OCI-LY3 (cell line): Measurements from ENCODE around the gene PROM2.
"Not testable (repeated sequence)": the region's sequence is repeated elsewhere in the genome, so short reads cannot be mapped to it uniquely, and the experiment has no call there.

Experiments used
- H2AFZ ChIP-seq: fragments of 200-600, 300-600 bp; shearing (Covaris generic); 2 replicates; pipeline ENCODE4 v1.6.0; 2014; ENCODE audit warnings: antibody characterized with exemption, low read depth, low read length
- H3K27ac ChIP-seq: fragments of 200-600, 300-600 bp; sonication (generic); 2 replicates; pipeline ENCODE4 v1.5.1; 2014; ENCODE audit warnings: mild to moderate bottlenecking, low read length, moderate library complexity, mixed read lengths
- H3K27me3 ChIP-seq: fragments of 200-600, 300-600 bp; sonication (generic); 2 replicates; pipeline ENCODE4 v1.6.1; 2014; ENCODE audit warnings: low read depth, low read length, mixed read lengths
- H3K36me3 ChIP-seq: fragments of 200-600, 300-600 bp; sonication (generic); replicated peaks from 2 replicates; pipeline ENCODE3; 2014; ENCODE audit warnings: low read depth, low read length, mixed read lengths
- H3K4me1 ChIP-seq: fragments of 300-600, 200-600 bp; sonication (generic); 2 replicates; pipeline ENCODE4 v1.6.1; 2014; ENCODE audit warnings: low read length, mixed read lengths
- H3K4me2 ChIP-seq: fragments of 200-600, 300-600 bp; sonication (generic); 2 replicates; pipeline ENCODE4 v1.6.1; 2014; ENCODE audit warnings: low read length, mixed read lengths
- H3K4me3 ChIP-seq: fragments of 300-600, 200-600 bp; sonication (generic); 2 replicates; pipeline ENCODE4 v1.5.1; 2014; ENCODE audit warnings: antibody characterized with exemption, mild to moderate bottlenecking, low read length, moderate library complexity
- H3K79me2 ChIP-seq: fragments of 300-600, 200-600 bp; shearing (Covaris generic); 2 replicates; pipeline ENCODE4 v1.6.1; 2014; ENCODE audit warnings: mild to moderate bottlenecking, low read length, mixed read lengths
- H3K9ac ChIP-seq: fragments of 300-600, 200-600 bp; shearing (Covaris generic); 2 replicates; pipeline ENCODE4 v1.6.0; 2014; ENCODE audit warnings: mild to moderate bottlenecking, low read length, moderate library complexity
- H3K9me3 ChIP-seq: fragments of 200-600, 300-600 bp; shearing (Covaris generic); 2 replicates; pipeline ENCODE4 v1.6.1; 2014; ENCODE audit warnings: low read length, mixed read lengths; ENCODE audit not compliant: insufficient read depth
- H4K20me1 ChIP-seq: fragments of 200-600, 300-600 bp; sonication (generic); 2 replicates; pipeline ENCODE4 v1.6.1; 2016; ENCODE audit warnings: low read length, mixed read lengths; ENCODE audit not compliant: insufficient read depth
- EZH2phosphoT487 ChIP-seq: fragments of 200-600 bp; shearing (Covaris generic); IDR thresholded peaks from 2 replicates; pipeline ENCODE4 v1.6.1; 2018; ENCODE audit warnings: antibody characterized with exemption, mixed run types, low read depth
- TF ChIP-seq, protein P1 (sequence below): fragments of 200-600, 300-600 bp; sonication (generic); IDR thresholded peaks from 2 replicates; pipeline ENCODE4 v1.5.1; 2014; ENCODE audit warnings: antibody characterized with exemption, low read length, low read depth

Gene PROM2

DNA sequence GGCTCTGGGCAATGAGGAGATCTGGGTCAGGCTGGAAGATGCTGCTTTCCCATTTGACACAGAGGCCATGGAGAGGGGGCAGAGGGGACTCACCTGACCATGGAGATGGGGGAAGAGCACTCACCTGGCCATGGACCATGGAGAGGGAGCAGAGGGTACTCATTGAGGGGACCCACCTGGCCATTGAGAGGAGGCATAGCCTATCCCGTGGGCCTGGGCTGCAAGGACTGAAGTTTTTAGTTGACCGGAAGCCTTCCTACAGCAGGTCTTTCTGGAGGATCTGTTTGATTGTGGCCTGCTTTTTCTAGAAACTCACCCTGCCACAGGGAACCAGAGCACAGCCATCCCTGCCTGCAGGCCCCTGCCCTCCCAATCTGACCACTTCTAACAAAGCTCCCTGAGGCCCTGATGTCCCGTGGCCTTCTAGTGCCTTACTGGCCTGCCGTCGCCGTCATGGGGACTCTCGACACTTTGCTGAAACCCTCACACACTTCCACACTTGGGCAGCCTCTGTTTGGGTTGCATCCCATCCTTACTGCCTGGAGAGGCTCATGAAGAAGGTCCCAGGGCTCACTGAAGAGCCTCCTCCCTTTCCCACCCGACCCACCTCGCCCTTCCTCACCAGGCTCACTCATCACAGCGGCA lies 5.1 kb upstream of the PROM2 start:
- H3K27ac ChIP-seq: no peak overlapping the region
- no peaks in the 10 kb centered on the region for H3K4me1 ChIP-seq
- no peaks in the 10 kb centered on the region for H3K36me3 ChIP-seq
- H3K9ac ChIP-seq: no peak overlapping the region
- H4K20me1 ChIP-seq: no peaks in the 10 kb centered on the region
- H3K9me3 ChIP-seq: no peaks in the 10 kb centered on the region
- H3K4me3 ChIP-seq: no peak overlapping the region
- H3K79me2 ChIP-seq: no peaks in the 10 kb centered on the region
- TF ChIP-seq EZH2phosphoT487: no peak
- no peak overlapping the region for H2AFZ ChIP-seq
- no peaks in the 10 kb centered on the region for H3K27me3 ChIP-seq
- no peak overlapping the region for H3K4me2 ChIP-seq

DNA sequence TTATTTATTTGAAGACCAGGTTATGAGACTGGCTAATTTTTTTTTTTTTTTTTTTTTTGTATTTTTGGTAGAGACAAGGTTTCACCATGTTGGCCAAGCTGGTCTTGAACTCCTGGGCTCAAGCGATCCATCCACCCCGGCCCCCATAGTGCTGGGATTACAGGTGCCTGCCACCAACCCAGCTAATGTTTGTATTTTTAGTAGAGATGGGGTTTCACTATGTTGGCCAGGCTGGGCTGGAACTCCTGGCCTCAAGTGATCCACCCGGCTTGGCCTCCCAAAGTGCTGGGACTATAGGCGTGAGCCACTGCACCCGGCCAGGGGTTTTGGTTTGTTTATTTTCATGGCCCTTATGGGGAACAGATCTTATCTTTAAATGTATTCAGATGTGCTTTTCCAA lies 4.5 kb upstream of the PROM2 start:
- H3K4me3 ChIP-seq, H3K27ac ChIP-seq, H3K4me1 ChIP-seq, H4K20me1 ChIP-seq, H3K4me2 ChIP-seq, H3K9me3 ChIP-seq, H3K9ac ChIP-seq, H3K79me2 ChIP-seq, H3K36me3 ChIP-seq, H3K27me3 ChIP-seq, H2AFZ ChIP-seq: not testable (repeated sequence)

DNA sequence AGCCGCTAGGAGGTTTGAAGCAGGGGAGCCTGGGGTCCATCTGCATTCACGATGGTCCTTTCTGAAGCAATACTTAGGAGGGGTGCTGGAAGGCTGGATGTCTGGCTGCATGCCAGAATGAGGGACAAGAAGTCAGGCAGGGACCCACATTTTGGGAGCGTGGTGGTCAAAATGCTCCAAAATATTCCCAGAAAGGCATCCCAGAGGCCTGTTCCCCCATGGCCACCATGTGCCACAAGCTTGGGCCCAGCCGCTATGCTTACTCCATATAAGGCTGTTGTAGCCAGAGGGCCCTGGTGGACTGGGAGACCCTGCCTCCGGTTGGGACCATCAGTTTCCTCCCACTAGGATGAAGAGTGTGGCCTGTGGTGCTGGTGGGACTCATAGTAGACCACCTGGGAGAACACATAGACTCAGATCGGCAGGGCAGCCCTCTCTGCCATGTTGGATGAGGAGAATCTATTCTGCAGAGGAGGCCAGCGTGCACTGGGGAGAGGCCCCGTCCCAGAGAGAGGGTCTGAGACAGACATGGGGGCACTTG lies 3.6 kb upstream of the PROM2 start:
- Histone ChIP-seq H3K36me3 (no peaks in the 10 kb centered on the region), H3K27me3 (no peaks in the 10 kb centered on the region), H3K27ac (no peak overlapping the region), H3K4me2 (no peak overlapping the region), H3K4me3 (no peak overlapping the region), H4K20me1 (no peaks in the 10 kb centered on the region), H3K4me1 (no peaks in the 10 kb centered on the region), H3K9me3 (no peaks in the 10 kb centered on the region), H2AFZ (no peak overlapping the region), H3K79me2 (no peaks in the 10 kb centered on the region), H3K9ac (no peak overlapping the region)
- TF ChIP-seq EZH2phosphoT487: no peak
- TF ChIP-seq, protein P1, sequence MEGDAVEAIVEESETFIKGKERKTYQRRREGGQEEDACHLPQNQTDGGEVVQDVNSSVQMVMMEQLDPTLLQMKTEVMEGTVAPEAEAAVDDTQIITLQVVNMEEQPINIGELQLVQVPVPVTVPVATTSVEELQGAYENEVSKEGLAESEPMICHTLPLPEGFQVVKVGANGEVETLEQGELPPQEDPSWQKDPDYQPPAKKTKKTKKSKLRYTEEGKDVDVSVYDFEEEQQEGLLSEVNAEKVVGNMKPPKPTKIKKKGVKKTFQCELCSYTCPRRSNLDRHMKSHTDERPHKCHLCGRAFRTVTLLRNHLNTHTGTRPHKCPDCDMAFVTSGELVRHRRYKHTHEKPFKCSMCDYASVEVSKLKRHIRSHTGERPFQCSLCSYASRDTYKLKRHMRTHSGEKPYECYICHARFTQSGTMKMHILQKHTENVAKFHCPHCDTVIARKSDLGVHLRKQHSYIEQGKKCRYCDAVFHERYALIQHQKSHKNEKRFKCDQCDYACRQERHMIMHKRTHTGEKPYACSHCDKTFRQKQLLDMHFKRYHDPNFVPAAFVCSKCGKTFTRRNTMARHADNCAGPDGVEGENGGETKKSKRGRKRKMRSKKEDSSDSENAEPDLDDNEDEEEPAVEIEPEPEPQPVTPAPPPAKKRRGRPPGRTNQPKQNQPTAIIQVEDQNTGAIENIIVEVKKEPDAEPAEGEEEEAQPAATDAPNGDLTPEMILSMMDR: no peak

DNA sequence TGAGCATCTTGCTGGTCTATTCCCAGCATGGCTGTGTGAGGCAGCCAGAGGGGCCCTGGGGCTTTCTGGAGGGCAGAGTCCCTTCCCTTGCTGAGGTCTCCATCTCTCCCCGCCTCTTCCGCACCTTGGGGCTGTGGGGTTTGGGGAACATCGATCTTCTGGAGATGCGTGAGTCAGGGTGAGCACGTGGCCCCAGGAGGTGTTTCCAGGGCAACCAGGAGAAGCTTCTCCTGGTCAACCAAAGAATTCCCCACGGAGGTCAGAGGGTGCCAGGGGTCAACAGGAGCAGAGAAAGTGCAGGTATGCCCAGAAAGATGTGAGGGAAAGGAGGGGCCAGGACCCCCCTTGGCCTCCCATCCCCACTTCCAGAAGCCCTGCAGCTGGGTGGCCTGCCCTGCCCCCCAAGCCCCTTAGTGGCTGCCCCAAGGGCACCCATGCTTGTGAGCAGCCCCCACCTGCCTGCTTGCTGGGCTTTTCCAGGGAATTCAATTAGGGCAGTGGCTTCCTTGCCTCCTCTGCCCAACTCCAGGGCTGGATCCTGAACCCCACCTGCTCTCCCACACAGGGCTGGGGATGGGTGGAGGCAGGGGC lies 2.8 kb upstream of the PROM2 start:
- Histone ChIP-seq H4K20me1 (no peaks in the 10 kb centered on the region), H3K9me3 (no peaks in the 10 kb centered on the region), H3K4me3 (no peak overlapping the region), H3K9ac (no peak overlapping the region), H3K4me2 (no peak overlapping the region), H3K79me2 (no peaks in the 10 kb centered on the region), H2AFZ (no peak overlapping the region), H3K36me3 (no peaks in the 10 kb centered on the region), H3K27ac (no peak overlapping the region), H3K4me1 (no peaks in the 10 kb centered on the region), H3K27me3 (no peaks in the 10 kb centered on the region)
- TF ChIP-seq, protein P1: no peak
- TF ChIP-seq EZH2phosphoT487: no peak

DNA sequence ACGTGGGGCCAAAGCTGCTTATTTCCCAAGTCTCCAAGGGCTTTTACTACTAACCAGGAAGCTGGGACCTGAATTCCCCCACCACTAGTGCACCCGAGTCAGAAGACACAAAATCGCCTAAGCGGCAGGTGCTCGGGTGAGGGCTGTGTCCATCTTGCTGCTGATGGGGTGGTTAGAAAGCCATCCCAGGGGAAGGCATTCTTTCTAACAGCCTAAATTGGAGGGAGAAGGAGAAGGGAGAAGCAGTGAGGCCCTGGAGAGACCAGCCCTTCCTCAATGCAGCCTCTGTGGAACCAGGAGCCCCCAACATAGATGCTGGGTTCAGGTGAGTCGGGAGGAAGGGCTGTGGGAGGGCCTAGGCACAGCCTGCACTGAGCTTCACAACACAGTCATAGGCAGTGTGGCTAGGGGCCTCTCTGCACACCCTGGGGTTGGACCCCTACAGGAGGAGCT lies 1.9 kb upstream of the PROM2 start:
- no peak overlapping the region for H3K9ac ChIP-seq
- no peaks in the 10 kb centered on the region for H3K27me3 ChIP-seq
- H3K79me2 ChIP-seq: no peaks in the 10 kb centered on the region
- no peaks in the 10 kb centered on the region for H3K9me3 ChIP-seq
- H3K27ac ChIP-seq: no peak overlapping the region
- TF ChIP-seq, protein P1: no peak
- no peak for TF ChIP-seq EZH2phosphoT487
- H3K4me1 ChIP-seq: no peaks in the 10 kb centered on the region
- H3K36me3 ChIP-seq: no peaks in the 10 kb centered on the region
- H4K20me1 ChIP-seq: no peaks in the 10 kb centered on the region
- H2AFZ ChIP-seq: no peak overlapping the region
- H3K4me2 ChIP-seq: no peak overlapping the region
- no peak overlapping the region for H3K4me3 ChIP-seq
